Skeletal muscle tissue (tissue), 4 donors: ENCODE measurements around the gene TMEM163. TPM values are rescaled to one million over a fixed set of nuclear protein-coding genes. Genes with fewer than 3 reads are reported as not detected.
"Not testable (repeated sequence)": the region's sequence is repeated elsewhere in the genome, so short reads cannot be mapped to it uniquely, and the experiment has no call there.

Source experiments
- H3K27ac ChIP-seq: one replicate; pipeline ENCODE4 v1.7.0; 2013; ENCODE audit warnings: mild to moderate bottlenecking, low read depth, low read length, inconsistent platforms
- H3K27me3 ChIP-seq, 3 donors: one replicate each; pipeline ENCODE4 v1.7.0; 2013; ENCODE audit warnings: low read length in 3 of 3; ENCODE audit not compliant: control insufficient read depth in 3 of 3, insufficient read depth in 3 of 3
- H3K36me3 ChIP-seq, 3 donors: one replicate each; pipeline ENCODE4 v1.7.0; 2013; ENCODE audit warnings: low read length in 3 of 3; ENCODE audit not compliant: control insufficient read depth in 3 of 3, insufficient read depth in 3 of 3
- H3K4me1 ChIP-seq, 3 donors: one replicate each; pipeline ENCODE4 v1.7.0; 2013; ENCODE audit warnings: low read length in 3 of 3, mild to moderate bottlenecking in 3 of 3; ENCODE audit not compliant: control insufficient read depth in 3 of 3, insufficient read depth in 3 of 3
- H3K4me3 ChIP-seq, 3 donors: one replicate each; pipeline ENCODE4 v1.7.0; 2013; ENCODE audit warnings: low read length in 3 of 3
- H3K9ac ChIP-seq, 3 donors: one replicate each; pipeline ENCODE4 v1.7.0; 2013; ENCODE audit warnings: low read length in 3 of 3, mild to moderate bottlenecking in 3 of 3, moderate library complexity in 2 of 3, low read depth in 1 of 3
- H3K9me3 ChIP-seq, 3 donors: one replicate each; pipeline ENCODE4 v1.7.0; 2013; ENCODE audit warnings: low read length in 3 of 3; ENCODE audit not compliant: control insufficient read depth in 3 of 3
- total RNA-seq: library from RNA; depleted of rRNA; stranded (reverse); fragments of >200 nt; gene quantifications from one replicate; pipeline ENCODE4 v1.2.3, GENCODE V29; 2014
- donor health status: Osteomylitis.

Gene TMEM163
- total RNA-seq, 1 donor from 2014 or later = 1.0 TPM

GRCh38 chr2:134522496-134523455, 196.0 kb downstream of the TMEM163 start:
- no peak overlapping the region for H3K27ac ChIP-seq
- H3K4me3 ChIP-seq = no peak overlapping the region
- no peaks in the 10 kb centered on the region for H3K27me3 ChIP-seq
- H3K36me3 ChIP-seq = no peaks in the 10 kb centered on the region
- no peaks in the 10 kb centered on the region for H3K4me1 ChIP-seq
- H3K9ac ChIP-seq = no peak overlapping the region
- no peaks in the 10 kb centered on the region for H3K9me3 ChIP-seq

- H3K9ac ChIP-seq = no peak overlapping the region
These were observed 200.7 kb downstream of the TMEM163 start for GRCh38 chr2:134518101-134518500.

GRCh38 chr2:134515137-134515536, 203.7 kb downstream of the TMEM163 start:
- Histone ChIP-seq H3K9me3 (no peaks in the 10 kb centered on the region), H3K9ac (no peak overlapping the region), H3K4me3 (no peak overlapping the region), H3K4me1 (no peaks in the 10 kb centered on the region), H3K27me3 (no peaks in the 10 kb centered on the region), H3K36me3 (no peaks in the 10 kb centered on the region), H3K27ac (no peak overlapping the region)

More at GRCh38 chr2:134518101-134518500, 200.7 kb downstream of the TMEM163 start:
- Histone ChIP-seq H3K27ac (no peak overlapping the region), H3K36me3 (no peaks in the 10 kb centered on the region), H3K4me1 (no peaks in the 10 kb centered on the region), H3K9me3 (no peaks in the 10 kb centered on the region), H3K4me3 (no peak overlapping the region), H3K27me3 (no peaks in the 10 kb centered on the region)

- H3K9ac ChIP-seq = no peak overlapping the region
- no peaks in the 10 kb centered on the region for H3K36me3 ChIP-seq
- no peak overlapping the region for H3K4me3 ChIP-seq
- no peak overlapping the region for H3K27ac ChIP-seq
- no peaks in the 10 kb centered on the region for H3K4me1 ChIP-seq
- H3K9me3 ChIP-seq = no peaks in the 10 kb centered on the region
- H3K27me3 ChIP-seq = no peaks in the 10 kb centered on the region
These were observed 205.4 kb downstream of the TMEM163 start for GRCh38 chr2:134513465-134513804.

GRCh38 chr2:134512734-134513464, 205.9 kb downstream of the TMEM163 start:
- no peak overlapping the region for H3K4me3 ChIP-seq
- H3K4me1 ChIP-seq = no peaks in the 10 kb centered on the region
- H3K27ac ChIP-seq = no peak overlapping the region
- H3K9ac ChIP-seq = no peak overlapping the region
- H3K9me3 ChIP-seq = no peaks in the 10 kb centered on the region
- H3K36me3 ChIP-seq = no peaks in the 10 kb centered on the region
- no peaks in the 10 kb centered on the region for H3K27me3 ChIP-seq

- no peak overlapping the region for H3K4me3 ChIP-seq
- no peaks in the 10 kb centered on the region for H3K9me3 ChIP-seq
- H3K36me3 ChIP-seq = no peaks in the 10 kb centered on the region
- no peak overlapping the region for H3K27ac ChIP-seq
- no peaks in the 10 kb centered on the region for H3K4me1 ChIP-seq
- H3K9ac ChIP-seq = no peak overlapping the region
- peaks cover 0 to 3% (median 0%) of the 10 kb centered on the region in 3 donors for H3K27me3 ChIP-seq
These were observed 210.4 kb downstream of the TMEM163 start for GRCh38 chr2:134508391-134508790.

GRCh38 chr2:134507697-134508096, 211.1 kb downstream of the TMEM163 start:
- Histone ChIP-seq H3K4me1 (no peaks in the 10 kb centered on the region), H3K4me3 (no peak overlapping the region), H3K9ac (no peak overlapping the region), H3K36me3 (no peaks in the 10 kb centered on the region), H3K27ac (no peak overlapping the region), H3K27me3 (peaks cover 0 to 3% (median 0%) of the 10 kb centered on the region in 3 donors), H3K9me3 (no peaks in the 10 kb centered on the region)

GRCh38 chr2:134507159-134507558, 211.6 kb downstream of the TMEM163 start:
- H3K27ac ChIP-seq, H3K27me3 ChIP-seq: not testable (repeated sequence)

GRCh38 chr2:134505446-134505845, 213.4 kb downstream of the TMEM163 start:
- Histone ChIP-seq H3K4me1 (no peaks in the 10 kb centered on the region), H3K4me3 (no peak overlapping the region), H3K9ac (no peak overlapping the region), H3K27me3 (peaks cover 0 to 3% (median 0%) of the 10 kb centered on the region in 3 donors), H3K36me3 (no peaks in the 10 kb centered on the region), H3K9me3 (no peaks in the 10 kb centered on the region), H3K27ac (no peak overlapping the region)

More at GRCh38 chr2:134507159-134507558, 211.6 kb downstream of the TMEM163 start:
- H3K4me1 ChIP-seq, H3K4me3 ChIP-seq, H3K9ac ChIP-seq, H3K36me3 ChIP-seq, H3K9me3 ChIP-seq: not testable (repeated sequence)
